B cell (primary cell): ENCODE data around the gene AAK1. TPM values are rescaled to one million over a fixed set of nuclear protein-coding genes. Genes with fewer than 3 reads are reported as not detected.

ENCODE experiments used
- ATAC-seq: fragments of 200-7000 bp; cut with Tn5 transposase; one replicate; pipeline ENCODE4 v1.10.0; 2021; ENCODE audit warnings: low read depth, mild to moderate bottlenecking, moderate number of reproducible peaks, moderate library complexity
- CTCF ChIA-PET: fragments of 350-600 bp; sonication (Branson Sonifier 250); formaldehyde crosslinking; loops from one replicate; lab custom pipeline; 2021; ENCODE audit warnings: antibody characterized with exemption, inconsistent platforms; lab: Charles Lee
- POLR2A ChIA-PET: fragments of 350-600 bp; sonication (Branson Sonifier 250); formaldehyde crosslinking; loops from one replicate; lab custom pipeline; 2021; ENCODE audit warnings: antibody characterized with exemption; lab: Charles Lee
- DNase-seq: peaks from one replicate; pipeline ENCODE4 v3.0.0; 2013
- H2AFZ ChIP-seq: 2 replicates; pipeline ENCODE4 v1.6.1; 2012; ENCODE audit warnings: mild to moderate bottlenecking, low read depth, low read length; ENCODE audit not compliant: insufficient read depth, poor library complexity, severe bottlenecking
- H3K27ac ChIP-seq, 2 donors: 1 replicate in 1 of 2; 2 replicates in 1 of 2; pipeline ENCODE4 v1.5.1; 2012 to 2013; ENCODE audit warnings: low read length in 2 of 2, mild to moderate bottlenecking in 2 of 2, moderate library complexity in 1 of 2
- H3K27me3 ChIP-seq, 4 experiments: fragments of 200-600 bp in 1 of 4; sonication (generic) in 1 of 4; replicated peaks in 1 of 4; 1 replicate in 2 of 4; 2 replicates in 2 of 4; pipeline versions ENCODE4 v1.6.1 to v1.7.0; 2013 to 2016; ENCODE audit warnings: low read length in 3 of 4, mild to moderate bottlenecking in 2 of 4, mixed read lengths in 1 of 4, moderate library complexity in 1 of 4; ENCODE audit not compliant: insufficient read depth in 4 of 4, control insufficient read depth in 3 of 4; ENCODE audit errors: control extremely low read depth in 1 of 4
- H3K36me3 ChIP-seq, 2 experiments: replicated peaks in 1 of 2; 1 replicate in 1 of 2; 2 replicates in 1 of 2; pipeline versions ENCODE4 v1.6.1 to v1.7.1; 2013; ENCODE audit warnings: low read length in 1 of 2; ENCODE audit not compliant: insufficient read depth in 2 of 2, control insufficient read depth in 1 of 2; ENCODE audit errors: control extremely low read depth in 1 of 2, extremely low read depth in 1 of 2
- H3K4me1 ChIP-seq, 2 donors: fragments of 200-600 bp in 1 of 2; sonication (generic) in 1 of 2; 1 replicate in 1 of 2; 2 replicates in 1 of 2; pipeline versions ENCODE4 v1.5.1 to v1.6.1; 2013 to 2017; ENCODE audit warnings: low read length in 2 of 2; ENCODE audit not compliant: control insufficient read depth in 2 of 2, insufficient read depth in 2 of 2
- H3K4me2 ChIP-seq: replicated peaks from 2 replicates; pipeline ENCODE3; 2012; ENCODE audit warnings: mild to moderate bottlenecking, low read depth, low read length; ENCODE audit not compliant: poor library complexity, severe bottlenecking
- H3K4me3 ChIP-seq, 5 experiments: fragments of 200-600 bp in 1 of 5; sonication (generic) in 1 of 5; 1 replicate in 3 of 5; 2 replicates in 2 of 5; pipeline versions ENCODE4 v1.5.1 to v1.7.0; 2011 to 2016; ENCODE audit warnings: low read length in 4 of 5, mild to moderate bottlenecking in 4 of 5, low read depth in 2 of 5, control low read depth in 1 of 5, moderate library complexity in 1 of 5; ENCODE audit not compliant: insufficient read depth in 1 of 5; ENCODE audit errors: control extremely low read depth in 1 of 5, extremely low read depth in 1 of 5
- H3K79me2 ChIP-seq: fragments of 200-600 bp; sonication (generic); one replicate; pipeline ENCODE4 v1.6.0; 2016; ENCODE audit warnings: low read length; ENCODE audit not compliant: control insufficient read depth, insufficient read depth
- H3K9ac ChIP-seq: fragments of 200-600 bp; sonication (generic); 2 replicates; pipeline ENCODE4 v1.6.1; 2017; ENCODE audit warnings: mild to moderate bottlenecking, low read length, moderate library complexity
- H3K9me3 ChIP-seq, 3 donors: one replicate each; pipeline versions ENCODE4 v1.6.1 to v1.7.1; 2013; ENCODE audit warnings: low read length in 2 of 3; ENCODE audit not compliant: control insufficient read depth in 2 of 3, insufficient read depth in 1 of 3; ENCODE audit errors: control extremely low read depth in 1 of 3
- H4K20me1 ChIP-seq: 2 replicates; pipeline ENCODE4 v1.6.0; 2012; ENCODE audit warnings: mild to moderate bottlenecking, low read length; ENCODE audit not compliant: insufficient read depth, control insufficient read depth, poor library complexity, severe bottlenecking
- H3K27ac Mint-ChIP-seq: one replicate; pipeline ENCODE4 v1.8.0; 2021; ENCODE audit warnings: mixed read lengths
- H3K27me3 Mint-ChIP-seq: one replicate; pipeline ENCODE4 v1.8.0; 2021; ENCODE audit warnings: mixed read lengths
- H3K4me1 Mint-ChIP-seq: one replicate; pipeline ENCODE4 v1.8.0; 2021; ENCODE audit warnings: mixed read lengths
- H3K4me3 Mint-ChIP-seq: one replicate; pipeline ENCODE4 v1.8.0; 2021; ENCODE audit warnings: mixed read lengths
- H3K9me3 Mint-ChIP-seq: one replicate; pipeline ENCODE4 v1.8.0; 2022; ENCODE audit warnings: mixed read lengths; ENCODE audit not compliant: insufficient read depth
- EZH2 ChIP-seq: IDR thresholded peaks from 2 replicates; pipeline ENCODE4 v1.6.1; 2012; ENCODE audit warnings: borderline replicate concordance, low read depth, mild to moderate bottlenecking, moderate library complexity, low read length; ENCODE audit not compliant: insufficient read depth, poor library complexity, severe bottlenecking
- WGBS: methylation state at CpG from one replicate; pipeline ENCODE4 v1.1.5; 2013; ENCODE audit warnings: missing lambda C conversion rate; ENCODE audit not compliant: insufficient coverage; 5-methylcytosine and 5-hydroxymethylcytosine counted together
- intact Hi-C: fragments of 100-400 bp; cut with micrococcal nuclease; formaldehyde crosslinking; loops from one replicate; pipeline ENCODE4 v1.10.0; 2022
- polyA plus RNA-seq: library from polyadenylated mRNA; depleted of rRNA; stranded (reverse); fragments of >200 nt; gene quantifications from 2 replicates; pipeline ENCODE4 v1.2.3, GENCODE V29; 2012
- total RNA-seq, 2 donors: library from RNA; stranded (reverse); fragments of 120-200 nt in 1 of 2; gene quantifications; 1 replicate in 1 of 2; 2 replicates in 1 of 2; pipeline versions ENCODE4 v1.2.3 to v1.2.4, GENCODE V29; 2013 to 2022
- TF ChIP-seq, protein P1 (sequence below): fragments of 200-600 bp; IDR thresholded peaks from one replicate; pipeline ENCODE4 v1.8.0; 2022; ENCODE audit warnings: antibody characterized with exemption, mild to moderate bottlenecking

The AAK1 gene
- total and polyA plus RNA-seq, 2 donors (not counting 1 experiment from before 2014, with no cell fraction given) = 2.4 to 7.2 TPM

DNA sequence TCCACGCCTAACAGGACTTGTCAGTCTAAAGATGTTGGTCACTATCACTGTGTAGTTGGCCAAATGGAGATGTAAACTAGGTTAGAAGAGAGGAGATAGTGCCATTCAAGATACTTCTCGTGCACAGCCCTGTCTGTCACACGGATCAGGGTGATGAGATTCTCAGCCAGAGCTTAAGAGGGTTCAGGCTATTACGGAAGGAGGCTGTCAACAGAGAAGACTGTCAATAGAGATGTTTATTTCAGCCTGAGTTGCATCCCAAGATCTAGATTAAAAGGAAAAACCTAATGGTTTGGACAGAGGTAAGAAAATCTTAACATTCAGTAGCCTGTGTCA, 83.4 kb downstream of the AAK1 start:
- peaks cover 0 to 5% (median 2%) of the 10 kb centered on the region in 4 experiments for H3K27me3 ChIP-seq
- intact Hi-C loops = loop anchor here (2.0 to 10.0 kb wide), 2 partner anchors 123 to 175 kb away; partner anchors contain the start of genes GFPT1 and NFU1

DNA sequence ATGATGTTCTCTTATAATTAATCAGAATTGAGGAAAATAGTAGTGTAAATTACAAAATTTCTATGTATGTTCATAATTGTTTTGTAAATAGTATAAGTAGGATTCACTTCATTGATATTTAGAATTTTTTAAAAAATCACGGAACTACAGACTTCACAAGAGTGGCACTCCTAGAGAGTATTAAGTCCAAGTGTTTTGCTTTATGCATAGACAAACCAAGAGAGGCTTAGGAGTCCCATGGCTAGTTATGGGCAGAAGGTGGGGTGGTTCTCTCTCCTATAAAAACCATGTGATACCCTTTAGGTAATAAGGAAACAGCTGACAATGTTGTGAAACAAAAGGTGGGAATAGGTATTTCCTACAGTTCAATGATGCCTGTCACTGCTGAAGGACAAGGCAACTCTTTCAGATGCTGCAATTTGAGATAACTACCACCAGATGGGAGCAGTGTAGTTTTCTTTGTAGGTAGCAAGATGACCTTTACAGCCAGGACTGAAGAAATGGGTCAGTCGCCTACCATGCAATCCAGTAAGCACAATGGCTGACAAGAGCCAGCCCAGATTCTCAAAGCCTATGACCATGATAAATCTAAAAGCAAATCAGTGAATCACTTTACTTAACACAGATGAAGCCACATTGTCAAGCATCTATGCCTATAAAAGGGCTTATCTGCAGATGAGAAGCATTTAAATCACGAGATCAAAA, 83.9 kb downstream of the AAK1 start:
- TF ChIP-seq, protein P1, sequence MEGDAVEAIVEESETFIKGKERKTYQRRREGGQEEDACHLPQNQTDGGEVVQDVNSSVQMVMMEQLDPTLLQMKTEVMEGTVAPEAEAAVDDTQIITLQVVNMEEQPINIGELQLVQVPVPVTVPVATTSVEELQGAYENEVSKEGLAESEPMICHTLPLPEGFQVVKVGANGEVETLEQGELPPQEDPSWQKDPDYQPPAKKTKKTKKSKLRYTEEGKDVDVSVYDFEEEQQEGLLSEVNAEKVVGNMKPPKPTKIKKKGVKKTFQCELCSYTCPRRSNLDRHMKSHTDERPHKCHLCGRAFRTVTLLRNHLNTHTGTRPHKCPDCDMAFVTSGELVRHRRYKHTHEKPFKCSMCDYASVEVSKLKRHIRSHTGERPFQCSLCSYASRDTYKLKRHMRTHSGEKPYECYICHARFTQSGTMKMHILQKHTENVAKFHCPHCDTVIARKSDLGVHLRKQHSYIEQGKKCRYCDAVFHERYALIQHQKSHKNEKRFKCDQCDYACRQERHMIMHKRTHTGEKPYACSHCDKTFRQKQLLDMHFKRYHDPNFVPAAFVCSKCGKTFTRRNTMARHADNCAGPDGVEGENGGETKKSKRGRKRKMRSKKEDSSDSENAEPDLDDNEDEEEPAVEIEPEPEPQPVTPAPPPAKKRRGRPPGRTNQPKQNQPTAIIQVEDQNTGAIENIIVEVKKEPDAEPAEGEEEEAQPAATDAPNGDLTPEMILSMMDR = peak; percentile 55
- TF ChIP-seq EZH2 = no peak
- peaks cover 4% of the 10 kb centered on the region for H3K4me1 Mint-ChIP-seq
- Histone ChIP-seq H3K4me1 (peaks cover 0 to 4% of the 10 kb centered on the region in 2 donors), H3K27me3 (peaks cover 0 to 5% (median 0%) of the 10 kb centered on the region in 4 experiments), H3K4me2 (no peak overlapping the region), H3K4me3 (no peak overlapping the region), H3K9ac (no peak overlapping the region), H3K79me2 (no peaks in the 10 kb centered on the region), H3K27ac (no peak overlapping the region), H3K9me3 (no peaks in the 10 kb centered on the region), H3K36me3 (no peaks in the 10 kb centered on the region), H4K20me1 (no peaks in the 10 kb centered on the region), H2AFZ (no peak overlapping the region)
- no peaks in the 10 kb centered on the region for H3K9me3 Mint-ChIP-seq
- H3K27ac Mint-ChIP-seq = no peak overlapping the region
- peak; percentile 51 for DNase-seq
- peak; percentile 62 for ATAC-seq
- CTCF ChIA-PET = interaction anchor here (1.0 to 2.5 kb wide), 4 partner anchors 11 to 259 kb away, joined by 3 to 28 read pairs (median 7); no protein-coding TSS in a partner anchor
- H3K4me3 Mint-ChIP-seq = no peak overlapping the region
- 80% methylated on average over 2 of the region's 3 CpGs for WGBS
- H3K27me3 Mint-ChIP-seq = peaks cover 21% of the 10 kb centered on the region
- intact Hi-C loops = loop anchor here (1.0 to 10.0 kb wide), 4 partner anchors 123 to 258 kb away; partner anchors contain the start of genes GFPT1 and NFU1
- POLR2A ChIA-PET = no interaction called here

More for the DNA sequence above, 83.4 kb downstream of the AAK1 start:
- Histone ChIP-seq H3K4me1 (peaks cover under 1% of the 10 kb centered on the region in 2 donors), H3K36me3 (no peaks in the 10 kb centered on the region), H3K27ac (no peak overlapping the region), H3K9ac (no peak overlapping the region), H3K4me3 (no peak overlapping the region), H2AFZ (no peak overlapping the region), H3K79me2 (no peaks in the 10 kb centered on the region), H3K4me2 (no peak overlapping the region), H4K20me1 (no peaks in the 10 kb centered on the region), H3K9me3 (no peaks in the 10 kb centered on the region)
- Mint-ChIP-seq H3K4me3 (no peak overlapping the region), H3K4me1 (no peaks in the 10 kb centered on the region), H3K27ac (no peak overlapping the region), H3K27me3 (peaks cover 21% of the 10 kb centered on the region), H3K9me3 (no peaks in the 10 kb centered on the region)
- ChIA-PET POLR2A (no interaction called here), CTCF (interaction anchor here (1.0 to 2.5 kb wide), 7 partner anchors 10 to 259 kb away, joined by 3 to 28 read pairs (median 3); no protein-coding TSS in a partner anchor)
- ATAC-seq (no peak), DNase-seq (no peak)
- TF ChIP-seq, protein P1 = no peak
- TF ChIP-seq EZH2 = no peak
- WGBS = 97% methylated on average over 4 of the region's 4 CpGs
